GM12872 (cell line): ENCODE results near the gene NDUFAB1.

ENCODE experiments used
- CTCF ChIP-seq: IDR thresholded peaks from 3 replicates; pipeline ENCODE4 v1.5.1; 2011; ENCODE audit warnings: low read depth, mild to moderate bottlenecking, low read length, moderate library complexity; ENCODE audit not compliant: insufficient read depth

NDUFAB1 gene

GRCh38 chr16:23570992-23571632, 25.0 kb downstream of the NDUFAB1 start:
- no peak for TF ChIP-seq CTCF

- no peak for TF ChIP-seq CTCF
These were observed 28.5 kb downstream of the NDUFAB1 start for GRCh38 chr16:23567602-23568001.

GRCh38 chr16:23566724-23567123, 29.4 kb downstream of the NDUFAB1 start:
- no peak for TF ChIP-seq CTCF

GRCh38 chr16:23564575-23565363, 31.3 kb downstream of the NDUFAB1 start:
- no peak for TF ChIP-seq CTCF

GRCh38 chr16:23563186-23563585, 32.9 kb downstream of the NDUFAB1 start:
- no peak for TF ChIP-seq CTCF

- no peak for TF ChIP-seq CTCF
These were observed 33.6 kb downstream of the NDUFAB1 start for GRCh38 chr16:23562505-23562904.

GRCh38 chr16:23561586-23561985, 34.5 kb downstream of the NDUFAB1 start:
- TF ChIP-seq CTCF: no peak
